ENCODE results near the gene MOB2.
"Not testable (repeated sequence)": the region's sequence is repeated elsewhere in the genome, so short reads cannot be mapped to it uniquely, and the experiment has no call there.

Gene MOB2

GRCh38 chr11:1510928-1511327, 24.3 kb upstream of the MOB2 start:
- Histone ChIP-seq H2AFZ (ENCODE audit: low read length) (no peak overlapping the region), H4K20me1 (ENCODE audit: insufficient read depth, low read length, poor library complexity, severe bottlenecking) (peaks cover 36% of the 10 kb centered on the region), H3K36me3 (ENCODE audit: insufficient read depth, low read length) (no peaks in the 10 kb centered on the region), H3K79me2 (ENCODE audit: insufficient read depth, low read length) (peaks cover 59% of the 10 kb centered on the region; the same call in 1 of the 2 replicates), H3K4me2 (ENCODE audit: low read depth, low read length, poor library complexity, severe bottlenecking) (no peak overlapping the region), H3K9ac (ENCODE audit: low read depth, low read length, poor library complexity, severe bottlenecking) (no peak overlapping the region), H3K4me1 (ENCODE audit: insufficient read depth, low read length, poor library complexity, severe bottlenecking) (peaks cover 8% of the 10 kb centered on the region), H3K9me2 (replicated peaks; ENCODE audit: low read depth, low read length) (no peaks in the 10 kb centered on the region), H3K4me3 (ENCODE audit: low read length, poor library complexity, severe bottlenecking) (no peak overlapping the region), H3K27me3 (ENCODE audit: insufficient read depth, low read length, poor library complexity, severe bottlenecking) (no peaks in the 10 kb centered on the region), H3F3A (ENCODE audit: low read depth) (no peaks in the 10 kb centered on the region), H3K9me3 (ENCODE audit: insufficient read depth, low read depth, low read length) (no peaks in the 10 kb centered on the region)
- TF ChIP-seq CTCF (conservative IDR thresholded peaks at IDR 0.05; ENCODE audit: low read length): no peak
- TF ChIP-seq EZH2phosphoT487 (IDR thresholded peaks at IDR 0.05; ENCODE audit: borderline replicate concordance): no peak

- not testable (repeated sequence) for H3K4me1 ChIP-seq (ENCODE audit: insufficient read depth, low read length, poor library complexity, severe bottlenecking); H3K36me3 ChIP-seq (ENCODE audit: insufficient read depth, low read length); H3K27me3 ChIP-seq (ENCODE audit: insufficient read depth, low read length, poor library complexity, severe bottlenecking); H2AFZ ChIP-seq (ENCODE audit: low read length); H3K9ac ChIP-seq (ENCODE audit: low read depth, low read length, poor library complexity, severe bottlenecking); H3F3A ChIP-seq (ENCODE audit: low read depth); H3K9me2 ChIP-seq (replicated peaks; ENCODE audit: low read depth, low read length); H3K4me2 ChIP-seq (ENCODE audit: low read depth, low read length, poor library complexity, severe bottlenecking); H3K9me3 ChIP-seq (ENCODE audit: insufficient read depth, low read depth, low read length); H3K4me3 ChIP-seq (ENCODE audit: low read length, poor library complexity, severe bottlenecking)
- H3K79me2 ChIP-seq (ENCODE audit: insufficient read depth, low read length): peaks cover 57% of the 10 kb centered on the region; the same call in 1 of the 2 replicates
- peaks cover 36% of the 10 kb centered on the region for H4K20me1 ChIP-seq (ENCODE audit: insufficient read depth, low read length, poor library complexity, severe bottlenecking)
Measured at GRCh38 chr11:1510351-1510750, 23.8 kb upstream of the MOB2 start.

GRCh38 chr11:1509626-1510255, 23.2 kb upstream of the MOB2 start:
- no peaks in the 10 kb centered on the region for H3K9me3 ChIP-seq (ENCODE audit: insufficient read depth, low read depth, low read length)
- H3K9ac ChIP-seq (ENCODE audit: low read depth, low read length, poor library complexity, severe bottlenecking): no peak overlapping the region
- no peaks in the 10 kb centered on the region for H3K27me3 ChIP-seq (ENCODE audit: insufficient read depth, low read length, poor library complexity, severe bottlenecking)
- peaks cover 31% of the 10 kb centered on the region for H4K20me1 ChIP-seq (ENCODE audit: insufficient read depth, low read length, poor library complexity, severe bottlenecking)
- H3K9me2 ChIP-seq (replicated peaks; ENCODE audit: low read depth, low read length): no peaks in the 10 kb centered on the region
- peaks cover 8% of the 10 kb centered on the region for H3K4me1 ChIP-seq (ENCODE audit: insufficient read depth, low read length, poor library complexity, severe bottlenecking)
- peaks cover 53% of the 10 kb centered on the region; the same call in 1 of the 2 replicates for H3K79me2 ChIP-seq (ENCODE audit: insufficient read depth, low read length)
- H3K4me3 ChIP-seq (ENCODE audit: low read length, poor library complexity, severe bottlenecking): no peak overlapping the region
- no peak overlapping the region for H3K4me2 ChIP-seq (ENCODE audit: low read depth, low read length, poor library complexity, severe bottlenecking)
- no peak overlapping the region for H2AFZ ChIP-seq (ENCODE audit: low read length)
- no peaks in the 10 kb centered on the region for H3K36me3 ChIP-seq (ENCODE audit: insufficient read depth, low read length)
- H3F3A ChIP-seq (ENCODE audit: low read depth): no peaks in the 10 kb centered on the region
- TF ChIP-seq EZH2phosphoT487 (IDR thresholded peaks at IDR 0.05; ENCODE audit: borderline replicate concordance): no peak
- no peak for TF ChIP-seq CTCF (conservative IDR thresholded peaks at IDR 0.05; ENCODE audit: low read length)

GRCh38 chr11:1508986-1509385, 22.4 kb upstream of the MOB2 start:
- TF ChIP-seq CTCF (conservative IDR thresholded peaks at IDR 0.05; ENCODE audit: low read length) (no peak), EZH2phosphoT487 (IDR thresholded peaks at IDR 0.05; ENCODE audit: borderline replicate concordance) (no peak)
- H3K4me1 ChIP-seq (ENCODE audit: insufficient read depth, low read length, poor library complexity, severe bottlenecking): peaks cover 8% of the 10 kb centered on the region
- no peak overlapping the region for H3K4me2 ChIP-seq (ENCODE audit: low read depth, low read length, poor library complexity, severe bottlenecking)
- H3K9me3 ChIP-seq (ENCODE audit: insufficient read depth, low read depth, low read length): no peaks in the 10 kb centered on the region
- H3K27me3 ChIP-seq (ENCODE audit: insufficient read depth, low read length, poor library complexity, severe bottlenecking): no peaks in the 10 kb centered on the region
- peaks cover 53% of the 10 kb centered on the region; the same call in 1 of the 2 replicates for H3K79me2 ChIP-seq (ENCODE audit: insufficient read depth, low read length)
- H3K9me2 ChIP-seq (replicated peaks; ENCODE audit: low read depth, low read length): no peaks in the 10 kb centered on the region
- peaks cover 29% of the 10 kb centered on the region for H4K20me1 ChIP-seq (ENCODE audit: insufficient read depth, low read length, poor library complexity, severe bottlenecking)
- H3K4me3 ChIP-seq (ENCODE audit: low read length, poor library complexity, severe bottlenecking): no peak overlapping the region
- H3F3A ChIP-seq (ENCODE audit: low read depth): no peaks in the 10 kb centered on the region
- no peak overlapping the region for H3K9ac ChIP-seq (ENCODE audit: low read depth, low read length, poor library complexity, severe bottlenecking)
- H2AFZ ChIP-seq (ENCODE audit: low read length): no peak overlapping the region
- H3K36me3 ChIP-seq (ENCODE audit: insufficient read depth, low read length): no peaks in the 10 kb centered on the region
